ENCODE data around the gene RTL10.
A peak's percentile ranks its signal among the peaks of the same experiment; 100 is the strongest.

RTL10 gene

DNA sequence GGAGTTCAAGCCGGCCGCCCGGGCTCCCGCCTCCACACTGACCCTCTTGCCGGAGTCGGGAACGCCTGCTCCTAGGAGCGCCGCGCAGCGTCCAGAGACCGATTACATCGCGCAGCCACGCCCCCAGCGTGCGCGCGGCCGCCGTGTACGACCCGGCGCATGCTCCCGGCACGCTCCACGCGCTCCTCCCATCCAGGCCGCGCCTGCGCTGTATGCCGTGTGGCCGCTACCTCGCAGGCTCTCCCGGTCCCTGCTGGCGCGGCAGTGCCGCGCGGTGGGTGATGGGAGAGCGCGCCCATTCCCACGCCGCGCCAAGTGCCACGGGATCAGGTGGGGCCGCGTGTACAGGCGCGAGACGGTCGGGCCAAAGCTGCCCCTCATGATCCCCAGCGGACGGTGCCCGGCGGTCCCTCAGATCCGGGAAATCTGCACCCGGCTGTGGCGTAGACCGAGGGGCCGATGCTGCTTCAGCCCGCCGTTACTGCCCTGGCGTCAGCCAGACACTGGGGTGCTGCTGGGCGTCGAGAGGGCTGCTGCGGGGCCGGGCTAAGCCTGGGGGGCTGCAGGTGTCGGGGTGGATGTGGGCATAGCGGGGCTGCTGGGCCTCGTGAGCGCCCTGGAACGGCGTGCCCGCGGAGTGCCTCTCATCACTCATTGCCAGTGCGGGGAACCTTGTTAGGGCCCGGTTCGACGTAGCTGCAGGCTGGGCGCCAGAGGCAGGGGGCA is at the start of gene RTL10, which contains the start of gene GNB1L:
Gene RTL10 (minus strand): TSS at position 97 of the 726 bp plus-strand sequence. CDS start 2,613 bp downstream, outside the sequence.
Gene GNB1L (minus strand): TSS at position 97 of the 726 bp plus-strand sequence. CDS start 33,519 bp downstream, outside the sequence.
- DNase-seq (ENCODE audit: low read depth): peak; percentile 95

GRCh38 chr22:19904174-19904856 is 49.6 kb upstream of the RTL10 start:
- no peak for DNase-seq (ENCODE audit: low read depth)

GRCh38 chr22:19903513-19903912 is 48.8 kb upstream of the RTL10 start:
- DNase-seq (ENCODE audit: low read depth): no peak

DNA sequence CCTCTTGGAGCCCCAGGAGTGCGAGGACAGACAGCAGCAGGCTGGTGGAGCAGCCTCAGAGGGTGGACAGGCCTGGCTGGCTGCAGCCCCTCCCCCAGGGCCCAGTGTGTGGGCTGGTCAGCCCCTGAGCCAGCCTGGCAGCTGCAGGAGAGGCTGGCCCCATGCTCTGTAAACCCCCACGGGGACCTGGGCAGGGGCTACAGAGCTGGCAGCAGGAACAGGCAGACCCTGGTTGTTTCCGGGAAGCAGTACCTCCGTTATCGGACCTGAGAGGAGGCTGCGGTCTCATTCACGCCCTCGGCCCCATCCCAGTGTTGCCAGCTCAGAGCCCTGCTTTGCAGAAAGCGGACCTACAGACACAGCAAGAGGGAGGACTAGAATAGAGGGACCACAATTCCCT is 48.4 kb upstream of the RTL10 start:
- no peak for DNase-seq (ENCODE audit: low read depth)

GRCh38 chr22:19902245-19902715 is 47.6 kb upstream of the RTL10 start:
- DNase-seq (ENCODE audit: low read depth): no peak

DNA sequence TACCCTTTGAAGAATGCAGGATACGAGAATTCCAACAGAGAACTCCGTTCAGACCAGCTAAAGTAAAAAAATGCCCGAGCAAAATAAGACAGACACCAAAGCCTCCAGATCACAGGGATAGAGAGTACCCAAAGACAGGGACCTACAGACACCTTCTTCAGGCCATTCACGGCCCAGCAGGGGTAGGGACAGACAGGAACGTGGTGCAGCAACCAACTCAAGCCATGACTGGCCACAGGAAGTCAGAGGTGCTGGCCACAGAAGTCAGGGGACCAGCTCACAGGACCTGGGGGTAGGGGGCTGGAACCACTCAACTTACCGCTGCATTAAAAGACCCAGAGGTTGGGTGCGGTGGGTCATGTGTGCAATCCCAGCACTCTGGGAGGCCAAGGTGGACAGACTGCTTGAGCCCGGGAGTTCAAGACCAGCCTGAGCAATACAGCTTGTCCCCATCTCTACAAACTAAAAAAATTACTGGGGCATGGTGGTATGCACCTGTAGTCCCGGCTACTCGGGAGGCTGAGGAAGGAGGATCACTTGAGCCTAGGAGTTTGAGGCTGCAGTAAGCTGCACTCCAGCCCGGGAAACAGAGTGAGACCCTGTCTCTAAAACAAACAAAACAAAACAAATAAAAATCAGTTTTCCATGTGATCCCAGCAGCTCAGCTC is 47.0 kb upstream of the RTL10 start:
- no peak for DNase-seq (ENCODE audit: low read depth)

- no peak for DNase-seq (ENCODE audit: low read depth)
These were observed 46.2 kb upstream of the RTL10 start for GRCh38 chr22:19900707-19901436.

DNA sequence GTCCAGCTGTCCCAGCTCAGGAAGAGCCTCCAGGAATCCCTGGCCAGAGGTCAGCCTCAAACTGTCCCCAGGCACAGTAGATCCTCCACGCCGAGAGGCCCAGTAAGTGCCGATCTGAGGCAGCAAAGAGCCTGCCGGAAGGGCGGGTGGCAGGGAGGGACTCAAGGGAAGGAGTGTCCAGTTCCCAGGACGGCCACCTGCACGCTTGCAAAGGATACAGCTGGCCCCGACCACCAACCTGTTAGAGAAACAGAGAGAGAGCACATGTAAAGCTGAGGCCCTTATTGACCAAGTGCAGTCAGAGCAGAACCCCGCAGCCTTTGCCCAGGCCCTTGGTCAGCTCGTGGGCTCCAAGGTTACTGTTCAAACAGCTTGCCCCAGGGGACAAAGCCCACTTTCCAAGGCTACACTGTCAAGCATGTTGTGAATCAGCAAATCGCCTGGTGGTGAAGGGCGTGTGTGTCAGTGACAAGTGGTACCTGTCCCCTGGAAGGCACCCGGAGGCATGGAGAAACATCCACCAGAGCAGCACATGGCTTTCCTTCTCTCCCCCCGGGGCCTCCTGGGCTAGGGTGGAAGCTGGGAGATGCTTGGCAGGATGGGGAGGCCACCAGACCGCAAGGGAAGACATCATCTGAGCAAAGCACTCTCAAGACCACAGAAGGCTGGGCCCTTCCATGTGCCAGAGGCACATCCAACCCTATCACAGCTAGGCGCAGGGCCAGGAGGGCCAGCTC is 44.3 kb upstream of the RTL10 start:
- DNase-seq (ENCODE audit: low read depth): no peak

GRCh38 chr22:19898145-19898544 is 43.5 kb upstream of the RTL10 start:
- no peak for DNase-seq (ENCODE audit: low read depth)

GRCh38 chr22:19897726-19898125 is 43.1 kb upstream of the RTL10 start:
- DNase-seq (ENCODE audit: low read depth): no peak

DNA sequence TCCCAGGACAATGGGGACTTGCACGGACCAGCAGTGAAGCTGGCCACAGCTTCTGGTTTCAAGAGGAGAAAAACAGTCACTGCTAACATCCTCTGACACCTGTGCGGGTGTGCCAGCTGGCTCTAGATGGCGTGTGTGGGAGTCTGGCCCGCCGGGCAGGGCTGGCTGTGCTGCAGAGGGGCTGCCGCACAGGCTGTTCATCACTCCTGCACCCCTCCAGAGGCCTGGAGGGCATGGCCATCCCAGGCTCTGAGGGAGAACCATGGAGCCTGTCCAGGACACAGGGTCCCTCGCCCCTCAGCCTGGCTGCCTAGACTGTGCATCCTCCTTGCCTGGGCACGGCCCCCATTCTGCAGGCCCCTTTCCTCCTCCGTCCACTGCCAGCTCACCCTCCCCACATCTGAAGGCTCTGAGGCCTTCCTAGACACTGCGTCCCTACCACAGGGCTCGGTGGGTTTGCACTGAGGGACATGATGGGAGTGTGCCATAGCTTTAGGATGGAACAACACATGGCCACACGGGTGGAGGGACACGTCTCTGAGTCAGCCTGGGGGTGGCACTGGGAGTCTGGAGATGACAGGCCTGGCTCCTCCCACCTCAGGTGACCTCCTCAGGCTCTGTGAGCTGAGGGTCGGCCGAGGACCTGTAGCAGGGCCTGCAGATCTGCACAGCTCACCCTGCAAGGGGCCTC is 42.1 kb upstream of the RTL10 start:
- no peak for DNase-seq (ENCODE audit: low read depth)

DNA sequence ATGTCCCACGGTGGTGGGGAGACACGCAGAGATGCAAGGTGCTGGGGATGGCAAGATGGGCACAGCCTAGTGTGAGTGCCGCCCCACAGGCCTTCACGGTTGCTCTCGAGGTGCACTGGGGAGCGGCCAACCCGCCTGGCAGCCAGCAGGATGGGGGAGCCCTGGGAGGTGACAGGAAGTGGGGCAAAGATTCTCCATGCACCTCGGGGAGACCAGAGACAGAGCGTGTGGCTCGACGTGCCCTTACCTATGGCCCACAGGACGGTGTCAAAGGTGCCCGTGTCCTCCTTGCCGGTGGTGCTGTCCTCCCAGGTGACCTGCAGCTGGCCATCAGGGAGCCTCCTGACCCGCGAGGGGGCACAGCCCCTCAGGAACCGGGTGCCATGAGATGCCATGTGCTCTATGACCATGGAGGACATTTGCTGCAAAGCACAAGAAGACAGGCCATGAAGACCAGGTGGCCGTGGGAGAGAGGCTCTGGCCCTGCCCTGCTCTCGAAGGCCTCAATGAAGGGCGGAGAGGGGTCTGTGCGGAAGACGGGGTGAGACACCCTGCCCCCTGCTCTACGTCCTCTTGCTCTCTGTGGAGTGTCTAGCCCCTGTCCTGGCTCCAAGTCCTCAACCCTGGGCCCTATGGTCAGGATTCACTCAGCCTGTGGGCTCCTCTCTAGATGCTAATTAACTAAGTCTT is 40.6 kb upstream of the RTL10 start:
- DNase-seq (ENCODE audit: low read depth): no peak

DNA sequence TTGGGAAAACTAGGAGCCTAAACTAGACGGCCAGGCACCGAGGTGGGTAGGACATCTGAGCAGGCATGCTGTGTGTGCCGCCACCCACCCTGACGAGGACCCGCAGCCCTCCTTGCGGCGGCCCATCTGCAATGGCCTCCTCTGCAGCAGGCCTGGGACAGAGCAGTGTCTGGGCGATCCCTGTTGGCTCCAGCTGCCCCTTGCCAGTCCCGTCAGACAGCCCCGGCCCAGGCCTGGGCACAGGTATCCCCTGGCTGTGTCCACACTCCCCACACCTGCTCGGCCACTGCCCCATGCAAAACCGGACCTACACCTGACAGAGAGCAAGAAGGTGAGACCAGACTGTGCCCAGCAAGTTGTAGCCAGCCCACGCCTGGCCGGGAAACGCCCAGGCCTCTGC is 38.7 kb upstream of the RTL10 start:
- DNase-seq (ENCODE audit: low read depth): no peak

DNA sequence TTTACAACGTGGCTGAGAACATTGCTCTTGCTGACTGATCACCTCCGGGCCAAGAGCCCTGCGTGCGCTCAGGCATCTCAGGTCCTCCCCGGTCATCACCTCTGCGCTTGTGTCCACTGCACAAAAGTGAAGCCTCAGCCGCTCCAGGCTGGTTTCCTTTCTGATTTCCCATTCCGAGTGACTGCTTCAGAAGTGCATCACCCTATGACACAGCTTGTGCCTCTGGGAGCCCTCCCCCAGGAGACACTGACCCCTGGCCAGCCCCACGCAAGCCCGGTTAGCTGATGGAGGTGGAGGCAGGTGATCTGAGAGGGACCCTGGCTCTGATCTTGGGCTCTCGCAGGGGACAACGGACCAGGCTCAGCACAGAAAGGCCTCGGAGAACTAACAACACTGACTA is 38.3 kb upstream of the RTL10 start:
- DNase-seq (ENCODE audit: low read depth): no peak

DNA sequence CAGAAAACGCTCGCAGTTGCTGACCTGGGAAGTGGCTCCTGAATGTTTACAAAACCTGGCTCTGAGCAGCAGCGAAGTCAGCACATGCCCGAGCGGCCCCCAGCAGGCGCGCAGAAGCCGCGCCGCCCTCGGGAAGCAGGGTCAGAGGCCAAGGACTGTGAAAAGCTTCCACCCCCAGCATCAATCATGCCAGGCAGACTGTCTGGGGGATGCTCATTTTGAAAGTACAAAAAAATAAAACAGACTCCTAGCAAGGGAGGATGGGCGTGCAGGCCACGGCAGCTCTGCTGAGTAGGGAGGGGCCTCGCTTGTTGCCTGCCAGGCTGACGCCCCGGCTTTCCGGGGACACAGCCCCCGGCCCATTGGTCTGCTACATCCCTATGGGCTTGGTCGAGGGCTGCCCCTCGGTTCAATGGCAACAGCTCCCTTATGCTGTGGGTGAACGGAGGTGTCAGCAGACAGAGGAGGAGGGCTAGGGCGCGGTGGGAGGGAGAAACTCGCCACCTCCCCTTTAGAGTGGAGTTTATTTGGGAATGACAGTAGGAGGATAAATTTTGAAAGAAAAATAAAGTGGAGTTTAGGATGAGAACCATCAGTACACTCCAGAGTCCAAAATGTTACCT is 37.7 kb upstream of the RTL10 start:
- DNase-seq (ENCODE audit: low read depth): peak; percentile 63

DNA sequence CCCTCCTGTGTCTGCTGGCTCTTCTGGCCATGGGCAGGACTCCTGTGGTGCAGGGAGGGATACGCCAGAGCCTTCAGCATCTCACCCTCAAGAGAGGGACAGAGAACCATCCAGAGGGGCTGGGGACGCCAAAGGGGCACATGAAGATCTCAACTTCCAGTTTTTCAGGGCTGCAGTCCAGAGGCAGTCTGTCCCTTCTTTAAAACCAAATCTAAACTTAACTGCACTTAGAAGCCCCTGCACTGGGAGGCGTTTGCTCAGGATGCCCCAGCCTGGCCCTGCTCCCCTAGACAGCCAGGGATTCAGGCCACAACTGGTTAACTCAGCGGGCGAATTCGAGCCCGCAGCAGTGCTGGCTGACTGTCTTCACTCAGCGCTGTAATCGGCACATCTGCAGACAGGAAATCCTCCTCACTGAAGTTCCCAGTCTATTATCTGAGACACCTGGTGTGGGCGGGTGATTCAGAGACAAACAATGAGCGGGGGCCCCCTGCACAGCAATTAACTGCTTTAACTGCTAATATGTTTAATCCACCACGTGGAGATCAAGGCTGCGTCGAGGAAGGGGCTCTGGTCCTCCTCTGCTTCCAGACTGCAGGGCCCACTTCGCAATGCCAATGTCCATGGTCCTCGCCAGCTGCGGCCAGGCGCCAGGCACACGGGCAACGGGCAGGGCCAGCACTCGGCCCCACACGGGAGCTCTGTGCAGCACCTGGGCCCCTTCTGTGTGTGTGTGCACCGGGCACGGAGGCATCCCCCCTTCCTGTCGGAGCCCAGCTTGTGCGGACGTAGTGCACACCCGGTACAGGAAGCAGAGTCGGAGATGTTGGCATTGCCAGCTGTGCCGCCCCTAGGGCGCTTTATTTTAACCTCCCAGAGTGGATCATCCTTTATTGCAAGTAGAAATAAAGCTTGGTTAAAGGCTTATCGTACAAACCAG is 36.9 kb upstream of the RTL10 start:
- peak; percentile 83 for DNase-seq (ENCODE audit: low read depth)

DNA sequence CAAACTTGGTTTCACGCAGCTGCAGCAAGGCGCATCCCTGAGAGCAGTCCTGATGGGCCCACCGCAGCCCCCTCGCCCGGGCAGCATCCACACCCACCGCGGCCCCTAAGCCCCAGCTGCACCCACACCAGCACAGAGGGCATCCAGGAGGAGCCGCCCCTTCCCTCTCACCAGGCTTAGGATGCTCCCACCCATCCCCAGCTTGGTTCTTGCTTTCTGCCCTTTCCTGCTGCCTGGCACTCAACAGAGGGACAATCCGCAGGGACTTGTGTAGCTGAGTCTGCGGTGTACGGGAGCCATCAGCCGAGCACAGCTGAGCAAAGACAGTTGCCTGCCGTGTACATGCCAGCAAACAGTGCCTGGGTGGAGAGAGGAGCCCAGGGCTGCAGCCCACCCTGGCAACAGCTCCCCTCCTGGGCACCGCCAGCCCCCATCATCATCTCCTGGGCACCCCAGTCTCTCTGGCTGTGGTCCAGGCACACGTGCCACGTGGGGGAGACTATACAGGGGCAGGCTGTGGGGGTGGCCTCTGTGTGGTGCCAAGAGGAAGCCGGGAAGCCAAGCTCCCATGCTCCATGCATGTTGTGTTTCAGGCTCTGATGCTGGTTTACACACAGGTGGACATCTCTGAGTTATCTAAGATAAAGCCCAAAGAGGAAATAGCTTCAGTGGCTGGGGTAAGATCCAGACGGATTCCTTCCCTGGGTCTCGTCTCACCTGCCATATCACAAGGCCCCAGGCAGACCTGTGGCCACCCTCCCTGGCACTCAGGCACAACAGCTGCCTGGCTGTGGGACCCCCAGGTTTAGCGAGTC is 36.0 kb upstream of the RTL10 start:
- DNase-seq (ENCODE audit: low read depth): no peak

- DNase-seq (ENCODE audit: low read depth): no peak
These were observed 35.3 kb upstream of the RTL10 start for GRCh38 chr22:19889951-19890350.
